Endodermal cell (in vitro differentiated cells): ENCODE measurements around the gene ACAD11. TPM values are rescaled to one million over a fixed set of nuclear protein-coding genes. Genes with fewer than 3 reads are reported as not detected.

ENCODE experiments used
- DNase-seq: peaks from one replicate; pipeline ENCODE4 v3.0.0-alpha.2; 2017
- H3K27ac ChIP-seq: 2 replicates; pipeline ENCODE4 v1.5.1; 2013; ENCODE audit warnings: mild to moderate bottlenecking, low read depth, low read length, moderate library complexity
- H3K27me3 ChIP-seq: 2 replicates; pipeline ENCODE4 v1.6.1; 2013; ENCODE audit warnings: mild to moderate bottlenecking, low read length, moderate library complexity; ENCODE audit not compliant: insufficient read depth, control insufficient read depth, poor library complexity, severe bottlenecking
- H3K36me3 ChIP-seq: 2 replicates; pipeline ENCODE4 v1.7.0; 2013; ENCODE audit warnings: mild to moderate bottlenecking, low read length, moderate library complexity; ENCODE audit not compliant: control insufficient read depth, insufficient read depth
- H3K4me1 ChIP-seq: one replicate; pipeline ENCODE4 v1.7.0; 2013; ENCODE audit warnings: low read length; ENCODE audit not compliant: control insufficient read depth, insufficient read depth
- H3K4me3 ChIP-seq: 2 replicates; pipeline ENCODE4 v1.5.1; 2013; ENCODE audit warnings: mild to moderate bottlenecking, low read length, moderate library complexity
- H3K9ac ChIP-seq: 2 replicates; pipeline ENCODE4 v1.6.1; 2013; ENCODE audit warnings: mild to moderate bottlenecking, low read length, moderate library complexity; ENCODE audit not compliant: poor library complexity, severe bottlenecking; ENCODE audit errors: extremely low read depth
- H3K9me3 ChIP-seq: 2 replicates; pipeline ENCODE4 v1.6.1; 2013; ENCODE audit warnings: mild to moderate bottlenecking, low read length, moderate library complexity; ENCODE audit not compliant: control insufficient read depth
- H3K27ac Mint-ChIP-seq: 2 replicates; pipeline ENCODE4 v1.8.0; 2020; ENCODE audit warnings: mixed read lengths
- H3K27me3 Mint-ChIP-seq: 2 replicates; pipeline ENCODE4 v1.8.0; 2021; ENCODE audit warnings: mild to moderate bottlenecking, mixed read lengths; ENCODE audit not compliant: insufficient read depth
- H3K36me3 Mint-ChIP-seq: 2 replicates; pipeline ENCODE4 v1.8.0; 2020; ENCODE audit warnings: low read depth, mixed read lengths
- H3K4me1 Mint-ChIP-seq: 2 replicates; pipeline ENCODE4 v1.8.0; 2020; ENCODE audit warnings: mixed read lengths
- H3K4me3 Mint-ChIP-seq: 2 replicates; pipeline ENCODE4 v1.8.0; 2020; ENCODE audit warnings: mild to moderate bottlenecking, moderate library complexity, mixed read lengths
- H3K9me3 Mint-ChIP-seq: 2 replicates; pipeline ENCODE4 v1.8.0; 2020; ENCODE audit warnings: mild to moderate bottlenecking, mixed read lengths
- WGBS, 2 experiments: methylation state at CpG; one replicate each; pipeline versions ENCODE4 v1.1.5 to v1.1.7; 2013; ENCODE audit warnings: missing lambda C conversion rate in 2 of 2, mixed read lengths in 1 of 2; ENCODE audit not compliant: insufficient coverage in 1 of 2, insufficient read length in 1 of 2; 5-methylcytosine and 5-hydroxymethylcytosine counted together
- total RNA-seq, 2 donors: library from RNA; stranded (reverse); fragmentation: NEBNext Ultra II Directional in 1 of 2; extraction: Animal tissue kit (Norgen Biotek cat#: 25700) in 1 of 2; gene quantifications; 2 replicates in 1 of 2; 3 replicates in 1 of 2; pipeline ENCODE4 v1.2.1, GENCODE V29; 2021
- TF ChIP-seq, protein P1 (sequence below): fragments of 200-600 bp; sonication (generic); conservative IDR thresholded peaks from 2 replicates; pipeline ENCODE4 v1.5.0; 2021; ENCODE audit warnings: antibody characterized with exemption, mild to moderate bottlenecking

Gene ACAD11
- total RNA-seq, 2 donors from 2014 or later, result 21.4 to 22.8 TPM

DNA sequence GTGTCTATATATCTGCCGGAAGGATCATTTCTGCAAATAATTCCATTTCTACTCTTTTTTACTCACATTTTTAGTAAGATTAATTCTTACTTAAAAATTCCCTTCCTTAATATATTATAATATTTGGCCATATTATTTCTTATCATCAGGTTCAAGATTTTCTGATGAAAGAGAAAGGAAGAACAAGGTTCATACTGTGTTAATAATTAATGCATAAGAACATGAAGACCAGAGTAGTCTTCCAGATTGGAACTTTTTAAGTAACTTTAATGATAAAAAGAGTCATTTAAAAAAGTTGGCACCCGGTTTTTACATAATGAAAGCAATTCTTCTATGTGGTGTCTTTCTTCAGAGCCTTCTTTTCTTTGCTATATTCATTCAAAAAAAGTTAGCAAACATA lies 61.9 kb downstream of the ACAD11 start:
- H3K27me3 Mint-ChIP-seq, result no peaks in the 10 kb centered on the region
- Histone ChIP-seq H3K9me3 (no peaks in the 10 kb centered on the region), H3K9ac (no peak overlapping the region), H3K4me1 (no peaks in the 10 kb centered on the region), H3K27me3 (no peaks in the 10 kb centered on the region), H3K4me3 (no peak overlapping the region), H3K27ac (no peak overlapping the region), H3K36me3 (no peaks in the 10 kb centered on the region)
- 96% methylated on average over 2 of the region's 2 CpGs; no CpG with 5 or more reads in 1 of the 2 experiments for WGBS, 2 experiments
- no peaks in the 10 kb centered on the region for H3K9me3 Mint-ChIP-seq
- H3K4me1 Mint-ChIP-seq, result peaks cover 5% of the 10 kb centered on the region
- H3K4me3 Mint-ChIP-seq, result no peak overlapping the region
- no peak for DNase-seq
- H3K27ac Mint-ChIP-seq, result no peak overlapping the region
- H3K36me3 Mint-ChIP-seq, result peaks cover 9% of the 10 kb centered on the region
- TF ChIP-seq, protein P1, sequence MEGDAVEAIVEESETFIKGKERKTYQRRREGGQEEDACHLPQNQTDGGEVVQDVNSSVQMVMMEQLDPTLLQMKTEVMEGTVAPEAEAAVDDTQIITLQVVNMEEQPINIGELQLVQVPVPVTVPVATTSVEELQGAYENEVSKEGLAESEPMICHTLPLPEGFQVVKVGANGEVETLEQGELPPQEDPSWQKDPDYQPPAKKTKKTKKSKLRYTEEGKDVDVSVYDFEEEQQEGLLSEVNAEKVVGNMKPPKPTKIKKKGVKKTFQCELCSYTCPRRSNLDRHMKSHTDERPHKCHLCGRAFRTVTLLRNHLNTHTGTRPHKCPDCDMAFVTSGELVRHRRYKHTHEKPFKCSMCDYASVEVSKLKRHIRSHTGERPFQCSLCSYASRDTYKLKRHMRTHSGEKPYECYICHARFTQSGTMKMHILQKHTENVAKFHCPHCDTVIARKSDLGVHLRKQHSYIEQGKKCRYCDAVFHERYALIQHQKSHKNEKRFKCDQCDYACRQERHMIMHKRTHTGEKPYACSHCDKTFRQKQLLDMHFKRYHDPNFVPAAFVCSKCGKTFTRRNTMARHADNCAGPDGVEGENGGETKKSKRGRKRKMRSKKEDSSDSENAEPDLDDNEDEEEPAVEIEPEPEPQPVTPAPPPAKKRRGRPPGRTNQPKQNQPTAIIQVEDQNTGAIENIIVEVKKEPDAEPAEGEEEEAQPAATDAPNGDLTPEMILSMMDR, result no peak

DNA sequence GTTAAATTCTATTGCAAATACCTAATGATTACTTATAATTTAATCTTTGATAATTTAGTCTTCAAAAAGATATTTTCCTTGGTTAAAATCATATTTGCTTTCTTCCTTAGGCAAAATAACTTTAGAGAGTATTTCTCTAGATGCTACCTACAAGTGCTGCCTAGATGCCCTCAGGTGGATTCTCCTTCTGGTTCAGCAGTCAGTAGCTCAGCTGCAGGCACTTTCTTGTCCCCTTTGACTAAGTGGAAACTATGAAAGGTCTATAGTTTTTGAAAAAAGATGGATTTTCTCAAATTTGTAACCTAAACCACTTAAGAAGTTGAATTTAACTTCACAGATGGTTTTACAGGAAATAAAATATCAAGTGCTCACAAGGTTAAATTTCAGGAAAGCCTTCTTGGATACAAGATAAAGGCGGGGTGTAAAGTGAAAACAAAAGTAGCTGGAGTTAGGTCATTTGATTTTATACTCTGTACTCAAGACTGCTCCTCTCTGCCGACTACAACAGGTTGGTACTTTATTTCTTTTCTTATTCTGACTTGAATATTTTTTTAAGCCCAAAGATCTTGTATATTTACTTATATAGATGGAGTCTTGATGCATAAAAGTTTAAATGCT lies 62.7 kb downstream of the ACAD11 start, which contains the start of gene ACKR4:
Gene ACKR4 (plus strand): TSS at position 455 of the 618 bp plus-strand sequence. CDS start 3,128 bp downstream, outside the sequence.
- no peak for DNase-seq
- H3K36me3 Mint-ChIP-seq, result peaks cover 9% of the 10 kb centered on the region
- no peaks in the 10 kb centered on the region for H3K27me3 Mint-ChIP-seq
- no peak within 1 kb of the TSS for H3K27ac Mint-ChIP-seq
- Histone ChIP-seq H3K9ac (no peak within 1 kb of the TSS), H3K4me3 (no peak within 1 kb of the TSS), H3K4me1 (no peaks in the 10 kb centered on the region), H3K9me3 (no peaks in the 10 kb centered on the region), H3K27ac (no peak within 1 kb of the TSS), H3K27me3 (no peaks in the 10 kb centered on the region), H3K36me3 (no peaks in the 10 kb centered on the region)
- peaks cover 5% of the 10 kb centered on the region for H3K4me1 Mint-ChIP-seq
- TF ChIP-seq, protein P1, result no peak
- H3K9me3 Mint-ChIP-seq, result no peaks in the 10 kb centered on the region
- no peak within 1 kb of the TSS for H3K4me3 Mint-ChIP-seq
- WGBS, 2 experiments, result 100% methylated on average over 1 of the region's 2 CpGs

GRCh38 chr3:132596326-132596725 lies 63.3 kb downstream of the ACAD11 start:
- H3K4me3 ChIP-seq, result no peak overlapping the region
- H3K36me3 Mint-ChIP-seq, result peaks cover 9% of the 10 kb centered on the region
- TF ChIP-seq, protein P1, result no peak
- no peaks in the 10 kb centered on the region for H3K36me3 ChIP-seq
- H3K27ac ChIP-seq, result no peak overlapping the region
- H3K9me3 Mint-ChIP-seq, result no peaks in the 10 kb centered on the region
- no peaks in the 10 kb centered on the region for H3K4me1 ChIP-seq
- peaks cover 5% of the 10 kb centered on the region for H3K4me1 Mint-ChIP-seq
- H3K27me3 ChIP-seq, result no peaks in the 10 kb centered on the region
- no peaks in the 10 kb centered on the region for H3K27me3 Mint-ChIP-seq
- no peak overlapping the region for H3K9ac ChIP-seq
- no peak for DNase-seq
- no peaks in the 10 kb centered on the region for H3K9me3 ChIP-seq
- H3K27ac Mint-ChIP-seq, result no peak overlapping the region
- no peak overlapping the region for H3K4me3 Mint-ChIP-seq
